HG03064 (cell line): ENCODE results near the gene SLC8A3.
"Not testable (repeated sequence)": the region's sequence is repeated elsewhere in the genome, so short reads cannot be mapped to it uniquely, and the experiment has no call there.

Experiments
- ATAC-seq: cut with Tn5 transposase; IDR thresholded peaks from one replicate; pipeline ENCODE4 v1.9.1; 2021; ENCODE audit warnings: low read depth; ENCODE audit not compliant: unreplicated experiment

Gene SLC8A3, protein sequence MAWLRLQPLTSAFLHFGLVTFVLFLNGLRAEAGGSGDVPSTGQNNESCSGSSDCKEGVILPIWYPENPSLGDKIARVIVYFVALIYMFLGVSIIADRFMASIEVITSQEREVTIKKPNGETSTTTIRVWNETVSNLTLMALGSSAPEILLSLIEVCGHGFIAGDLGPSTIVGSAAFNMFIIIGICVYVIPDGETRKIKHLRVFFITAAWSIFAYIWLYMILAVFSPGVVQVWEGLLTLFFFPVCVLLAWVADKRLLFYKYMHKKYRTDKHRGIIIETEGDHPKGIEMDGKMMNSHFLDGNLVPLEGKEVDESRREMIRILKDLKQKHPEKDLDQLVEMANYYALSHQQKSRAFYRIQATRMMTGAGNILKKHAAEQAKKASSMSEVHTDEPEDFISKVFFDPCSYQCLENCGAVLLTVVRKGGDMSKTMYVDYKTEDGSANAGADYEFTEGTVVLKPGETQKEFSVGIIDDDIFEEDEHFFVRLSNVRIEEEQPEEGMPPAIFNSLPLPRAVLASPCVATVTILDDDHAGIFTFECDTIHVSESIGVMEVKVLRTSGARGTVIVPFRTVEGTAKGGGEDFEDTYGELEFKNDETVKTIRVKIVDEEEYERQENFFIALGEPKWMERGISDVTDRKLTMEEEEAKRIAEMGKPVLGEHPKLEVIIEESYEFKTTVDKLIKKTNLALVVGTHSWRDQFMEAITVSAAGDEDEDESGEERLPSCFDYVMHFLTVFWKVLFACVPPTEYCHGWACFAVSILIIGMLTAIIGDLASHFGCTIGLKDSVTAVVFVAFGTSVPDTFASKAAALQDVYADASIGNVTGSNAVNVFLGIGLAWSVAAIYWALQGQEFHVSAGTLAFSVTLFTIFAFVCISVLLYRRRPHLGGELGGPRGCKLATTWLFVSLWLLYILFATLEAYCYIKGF

GRCh38 chr14:70188659-70189455, at the start of gene SLC8A3:
SLC8A3 (minus strand) TSS chr14:70188951; CDS start chr14:70168422, 20,529 bp downstream.
- ATAC-seq = no peak

GRCh38 chr14:70237710-70238109, 49.0 kb upstream of the SLC8A3 start:
- no peak for ATAC-seq

DNA sequence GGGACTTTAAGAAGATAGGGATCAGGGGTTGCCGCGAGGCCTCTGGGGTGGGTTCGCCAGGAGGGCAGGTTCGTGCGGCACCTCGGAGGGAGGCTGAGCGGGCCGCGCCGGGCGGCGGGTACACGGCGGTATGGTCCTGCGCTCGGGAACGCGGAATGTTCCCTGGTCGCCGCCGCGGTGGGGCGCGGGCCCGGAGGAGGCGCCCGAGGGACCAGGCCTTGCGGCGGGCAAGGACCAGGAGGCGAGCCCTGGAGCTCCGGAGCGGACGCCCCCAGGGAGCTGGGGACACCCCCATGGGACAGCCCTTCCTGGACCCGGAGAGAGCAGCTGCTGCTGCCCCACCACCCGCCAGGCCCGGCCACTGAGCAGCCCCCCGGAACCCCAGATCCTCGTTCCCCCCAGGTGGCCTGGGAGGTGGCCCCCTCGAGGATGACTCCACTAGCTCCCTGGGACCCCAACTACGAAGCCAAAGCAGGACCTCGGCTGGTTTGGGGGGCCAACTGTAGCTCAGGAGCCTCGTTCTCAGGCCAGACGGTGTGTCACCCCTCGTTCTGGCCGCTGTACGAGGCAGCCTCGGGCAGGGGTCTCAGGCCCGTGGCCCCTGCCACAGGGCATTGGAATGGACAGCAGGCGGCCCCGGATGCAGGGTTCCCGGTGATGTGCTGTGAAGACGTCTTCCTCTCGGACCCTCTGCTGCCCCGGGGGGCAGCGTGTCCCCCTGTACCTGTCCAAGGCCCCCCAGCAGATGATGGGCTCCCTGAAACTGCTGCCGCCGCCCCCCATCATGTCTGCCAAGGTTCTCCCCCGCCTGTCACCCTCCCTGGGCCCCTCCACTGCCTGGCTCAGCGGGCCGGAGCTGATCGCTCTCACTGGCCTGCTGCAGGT, 45.6 kb upstream of the SLC8A3 start:
- no peak for ATAC-seq

DNA sequence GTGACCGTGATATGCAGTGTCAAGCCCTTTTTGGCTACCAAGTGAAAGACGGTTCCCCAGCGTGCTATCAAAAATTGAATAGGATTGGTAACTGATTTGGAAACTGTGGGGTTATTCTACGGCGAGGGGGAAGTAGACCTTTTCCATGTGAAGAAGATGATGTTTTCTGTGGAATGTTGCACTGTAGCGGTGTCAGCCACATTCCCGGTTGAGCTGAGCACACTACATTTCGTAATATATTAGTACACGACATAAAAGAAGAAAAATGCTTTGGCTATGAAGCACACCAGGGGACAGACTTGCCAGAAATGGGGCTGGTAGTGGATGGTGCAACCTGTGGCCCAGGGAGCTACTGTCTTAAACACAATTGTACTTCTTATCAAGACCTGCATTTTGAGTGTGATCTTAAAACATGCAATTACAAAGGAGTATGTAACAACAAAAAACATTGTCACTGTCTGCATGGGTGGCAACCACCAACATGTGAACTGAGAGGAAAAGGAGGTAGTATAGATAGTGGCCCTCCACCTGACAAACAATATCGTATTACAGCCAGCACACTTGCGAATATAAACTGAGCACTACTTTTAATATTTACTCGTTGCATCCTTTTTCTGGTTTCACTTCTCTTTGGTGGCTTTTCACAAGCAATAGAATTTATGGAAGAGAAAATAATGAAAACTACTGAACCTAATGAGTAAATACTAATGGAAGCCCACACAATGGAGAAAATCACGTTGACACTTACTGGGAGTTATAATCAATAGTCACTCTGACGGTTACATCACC, 43.2 kb upstream of the SLC8A3 start:
- not testable (repeated sequence) for ATAC-seq

GRCh38 chr14:70229877-70230640, 41.3 kb upstream of the SLC8A3 start:
- ATAC-seq = not testable (repeated sequence)

GRCh38 chr14:70213721-70214282, 25.1 kb upstream of the SLC8A3 start:
- no peak for ATAC-seq

- ATAC-seq = no peak
Observed at GRCh38 chr14:70212752-70213151, 24.0 kb upstream of the SLC8A3 start.

DNA sequence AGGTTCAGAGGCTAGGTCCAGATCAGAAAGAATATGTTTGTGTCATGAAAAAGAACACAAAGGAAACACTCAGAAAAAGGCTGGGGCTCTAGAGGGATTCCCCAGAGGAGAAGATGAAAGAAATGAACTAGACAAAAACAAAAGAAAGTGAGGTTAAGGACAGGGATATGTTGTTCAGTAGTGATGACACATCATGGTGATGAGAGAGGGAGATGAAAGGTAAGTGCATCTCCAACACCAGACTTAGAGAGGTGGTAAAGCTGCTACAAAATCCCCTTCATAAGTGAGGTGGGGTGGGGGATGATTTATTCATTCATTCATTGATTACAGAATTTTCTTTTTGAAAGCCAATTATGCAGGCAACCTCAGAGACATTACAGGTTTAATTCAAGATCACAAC, 19.6 kb upstream of the SLC8A3 start:
- ATAC-seq = no peak

DNA sequence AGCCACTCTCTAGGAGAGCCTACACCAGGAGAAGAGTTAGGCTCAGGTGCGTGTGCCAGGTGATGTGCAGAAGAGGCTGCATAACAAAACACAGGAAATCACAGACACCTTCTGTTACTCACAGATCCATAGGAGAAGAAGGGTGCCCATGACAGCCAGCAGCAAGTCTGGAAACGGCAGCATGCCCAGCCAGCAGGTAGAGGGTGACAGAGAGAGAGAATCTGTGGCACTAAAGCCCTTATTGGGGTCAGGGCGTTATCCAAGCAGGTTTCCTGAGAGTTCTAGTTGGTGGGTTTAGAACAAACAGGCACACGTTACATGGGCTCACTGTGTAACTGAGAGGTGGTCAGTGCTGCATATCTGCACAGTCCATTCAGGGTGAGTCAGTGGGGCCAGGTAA, 14.9 kb upstream of the SLC8A3 start:
- no peak for ATAC-seq

GRCh38 chr14:70201994-70202393, 13.2 kb upstream of the SLC8A3 start:
- ATAC-seq = no peak

- ATAC-seq = no peak
Observed at GRCh38 chr14:70193396-70193795, 4.6 kb upstream of the SLC8A3 start.

- no peak for ATAC-seq
Observed at GRCh38 chr14:70192915-70193314, 4.2 kb upstream of the SLC8A3 start.

GRCh38 chr14:70190156-70190555, 1.4 kb upstream of the SLC8A3 start:
- no peak for ATAC-seq

DNA sequence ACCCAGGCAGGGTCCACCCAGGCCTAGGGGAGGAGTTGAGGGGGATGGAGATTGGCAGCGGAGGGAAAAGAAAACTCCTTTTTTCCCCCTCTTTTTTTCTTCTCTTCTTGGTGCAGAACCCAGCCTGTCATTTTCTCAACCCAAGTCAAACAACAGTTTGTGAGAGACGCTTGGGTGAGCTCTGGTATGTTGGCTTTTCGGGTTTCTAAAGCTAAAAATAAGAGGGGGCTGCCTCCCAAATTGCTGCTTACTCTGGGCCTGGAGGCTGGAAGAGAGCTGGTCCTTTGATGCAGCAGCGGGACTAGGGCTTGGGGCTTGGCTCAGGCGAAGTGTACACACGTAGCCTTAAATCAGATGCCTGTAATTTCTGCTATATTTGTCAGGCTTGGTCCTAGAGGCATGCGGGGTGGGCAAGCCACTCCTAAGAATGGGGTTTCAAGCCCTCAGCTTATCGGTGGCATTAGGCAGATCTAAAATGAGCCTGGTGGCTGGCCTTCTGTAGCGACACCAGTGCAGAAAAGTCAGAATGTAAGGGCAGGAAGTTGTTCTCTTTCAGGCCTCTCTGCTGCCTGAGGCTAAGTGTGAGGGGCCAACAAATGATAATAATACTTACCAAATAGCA, 816 bp upstream of the SLC8A3 start:
- ATAC-seq = no peak

GRCh38 chr14:70188322-70188658, 461 bp downstream of the SLC8A3 start:
- ATAC-seq = no peak

GRCh38 chr14:70186900-70187451, 1.8 kb downstream of the SLC8A3 start:
- no peak for ATAC-seq

DNA sequence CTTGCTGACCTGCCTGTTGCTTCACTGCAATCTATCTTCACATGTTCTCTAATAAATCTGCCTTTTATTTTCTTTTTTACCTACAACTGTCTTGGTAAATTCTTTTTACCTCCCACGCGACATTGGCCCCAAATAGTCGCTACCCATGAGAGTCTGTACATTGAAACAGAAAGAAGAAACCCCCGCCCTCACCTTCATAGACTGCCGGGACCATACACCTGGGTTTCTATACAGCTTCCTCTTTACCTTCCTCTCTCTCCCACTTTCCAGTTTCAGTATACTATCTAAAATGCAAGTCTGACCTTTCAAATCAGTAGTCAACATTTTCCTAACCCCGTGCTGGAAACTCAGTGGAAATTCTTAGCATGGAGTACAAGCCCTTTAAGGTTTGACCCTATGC, 4.8 kb downstream of the SLC8A3 start:
- ATAC-seq = peak; percentile 41
